HS-5 (cell line): Measurements from ENCODE around the gene KIAA0753.

ENCODE experiments used
- DNase-seq: peaks from one replicate; pipeline ENCODE4 v3.0.0-alpha.2; 2012; ENCODE audit warnings: low read depth

KIAA0753 gene

GRCh38 chr17:6569370-6570285, 70.9 kb downstream of the KIAA0753 start:
- no peak for DNase-seq

- DNase-seq: no peak
These were observed 72.2 kb downstream of the KIAA0753 start for GRCh38 chr17:6568184-6568758.

GRCh38 chr17:6567528-6568183, 72.9 kb downstream of the KIAA0753 start:
- DNase-seq: no peak

- DNase-seq: no peak
These were observed 79.1 kb downstream of the KIAA0753 start for GRCh38 chr17:6561446-6561845.

GRCh38 chr17:6560496-6560895, 80.0 kb downstream of the KIAA0753 start:
- no peak for DNase-seq

GRCh38 chr17:6559753-6560215, 80.7 kb downstream of the KIAA0753 start:
- no peak for DNase-seq

- DNase-seq: no peak
These were observed 81.4 kb downstream of the KIAA0753 start for GRCh38 chr17:6558932-6559752.

- no peak for DNase-seq
These were observed 82.2 kb downstream of the KIAA0753 start for GRCh38 chr17:6558276-6558675.

- DNase-seq: no peak
These were observed 83.5 kb downstream of the KIAA0753 start for GRCh38 chr17:6557040-6557438.

- DNase-seq: no peak
These were observed 84.1 kb downstream of the KIAA0753 start, which contains the start of gene PITPNM3 for GRCh38 chr17:6556121-6557039. TSS of gene PITPNM3 (minus strand) at chr17:6556555. CDS start at chr17:6556406, 149 bp downstream.

GRCh38 chr17:6555331-6556120, 85.0 kb downstream of the KIAA0753 start:
- DNase-seq: no peak

GRCh38 chr17:6554871-6555330, 85.6 kb downstream of the KIAA0753 start:
- DNase-seq: no peak

GRCh38 chr17:6554342-6554741, 86.2 kb downstream of the KIAA0753 start:
- no peak for DNase-seq

GRCh38 chr17:6551869-6552531, 88.5 kb downstream of the KIAA0753 start:
- no peak for DNase-seq

- no peak for DNase-seq
These were observed 89.2 kb downstream of the KIAA0753 start for GRCh38 chr17:6551356-6551755.

- DNase-seq: no peak
These were observed 91.0 kb downstream of the KIAA0753 start for GRCh38 chr17:6549384-6550036.

GRCh38 chr17:6548578-6549330, 91.8 kb downstream of the KIAA0753 start:
- DNase-seq: no peak

GRCh38 chr17:6548034-6548433, 92.5 kb downstream of the KIAA0753 start:
- DNase-seq: no peak
